ENCODE data around the gene BCL2L1.

Gene BCL2L1

GRCh38 chr20:31712112-31712553, 10.5 kb downstream of the BCL2L1 start:
- no peak for TF ChIP-seq ZFX (IDR thresholded peaks at IDR 0.05; ENCODE audit: borderline replicate concordance)
- no peak for TF ChIP-seq CTCF (IDR thresholded peaks at IDR 0.05)
- peak overlapping the region; percentile 61 for H3K27ac ChIP-seq

- no peak for TF ChIP-seq CTCF (IDR thresholded peaks at IDR 0.05)
- TF ChIP-seq ZFX (IDR thresholded peaks at IDR 0.05; ENCODE audit: borderline replicate concordance) = no peak
- peak overlapping the region; percentile 61 for H3K27ac ChIP-seq
Observed at GRCh38 chr20:31711179-31712111, 11.2 kb downstream of the BCL2L1 start.

- TF ChIP-seq CTCF (IDR thresholded peaks at IDR 0.05) = no peak
- H3K27ac ChIP-seq = peak overlapping the region; percentile 61; the same call in 1 of the 2 replicates
Observed at GRCh38 chr20:31710423-31711108, 12.1 kb downstream of the BCL2L1 start.

- peak overlapping the region; percentile 61; the same call in 1 of the 2 replicates for H3K27ac ChIP-seq
- TF ChIP-seq CTCF (IDR thresholded peaks at IDR 0.05) (no peak), ZFX (IDR thresholded peaks at IDR 0.05; ENCODE audit: borderline replicate concordance) (no peak)
Observed at GRCh38 chr20:31709939-31710338, 12.7 kb downstream of the BCL2L1 start.

- no peak overlapping the region for H3K27ac ChIP-seq
- TF ChIP-seq CTCF (IDR thresholded peaks at IDR 0.05) (no peak), ZFX (IDR thresholded peaks at IDR 0.05; ENCODE audit: borderline replicate concordance) (no peak)
Observed at GRCh38 chr20:31708736-31709534, 13.7 kb downstream of the BCL2L1 start.

GRCh38 chr20:31707994-31708735, 14.5 kb downstream of the BCL2L1 start:
- TF ChIP-seq ZFX (IDR thresholded peaks at IDR 0.05; ENCODE audit: borderline replicate concordance) = no peak
- TF ChIP-seq CTCF (IDR thresholded peaks at IDR 0.05) = no peak
- H3K27ac ChIP-seq = no peak overlapping the region

All from 22Rv1 (cell line).